Measurements from ENCODE around the gene SPSB3. TPM values are rescaled to one million over a fixed set of nuclear protein-coding genes. Genes with fewer than 3 reads are reported as not detected.

Gene SPSB3
- polyA plus RNA-seq, 12 donors, result 16.2 to 30.8 (median 22.0) TPM; not detected in 1

DNA sequence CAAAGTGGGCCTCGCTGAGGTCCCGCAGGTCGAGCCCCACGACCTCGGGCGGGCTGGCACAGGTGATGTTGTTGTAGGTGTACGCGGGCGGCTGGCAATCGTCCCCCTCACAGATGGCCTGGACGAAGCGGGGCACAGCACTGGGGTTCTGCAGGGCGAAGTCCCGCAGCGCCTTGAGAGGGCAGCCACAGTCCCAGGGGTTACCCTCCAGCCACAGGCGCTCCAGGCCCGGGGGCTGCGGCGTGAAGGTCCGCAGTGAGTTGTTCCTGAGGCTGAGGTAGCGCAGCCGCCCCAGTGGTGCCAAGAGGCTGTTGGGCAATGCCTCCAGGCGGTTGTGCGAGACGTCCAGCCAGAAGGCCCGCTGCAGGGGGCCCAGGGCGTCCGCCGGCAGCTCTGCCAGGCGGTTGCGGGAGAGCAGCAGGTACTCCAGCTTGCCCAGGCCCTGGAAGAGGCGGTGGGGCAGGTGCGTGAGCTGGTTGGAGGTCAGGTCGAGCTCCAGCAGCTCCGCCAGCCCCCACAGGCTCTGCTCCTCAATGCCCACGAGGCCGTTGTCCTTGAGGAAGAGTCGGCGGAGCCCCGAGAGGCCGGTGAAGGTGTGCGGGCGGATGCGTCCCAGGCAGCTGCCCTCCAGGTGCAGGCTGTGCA, 8.4 kb upstream of the SPSB3 start:
- DNase-seq, result no peak

- DNase-seq, result no peak
Observed at GRCh38 chr16:1790261-1790610, 7.9 kb upstream of the SPSB3 start.

DNA sequence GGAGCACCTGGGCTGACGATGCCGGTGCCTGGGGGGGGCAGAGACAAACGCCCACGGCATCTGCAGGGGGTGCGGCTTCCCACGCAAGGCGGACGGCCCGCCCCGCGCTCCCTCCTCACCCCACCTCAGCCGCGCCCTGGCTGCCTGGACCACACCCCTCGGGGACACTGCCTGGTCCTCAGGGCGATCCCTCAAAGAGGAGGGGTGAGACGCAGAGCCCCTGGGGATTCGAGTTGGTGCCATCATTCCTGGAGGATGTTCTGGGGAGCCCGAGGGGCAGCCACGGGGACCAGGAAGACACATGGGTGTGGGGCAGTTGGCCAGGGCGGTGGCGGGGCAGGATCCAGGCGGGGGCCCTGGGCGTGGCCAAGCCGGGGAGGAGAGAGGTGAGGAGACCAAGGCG, 7.3 kb upstream of the SPSB3 start:
- no peak for DNase-seq

- DNase-seq, result no peak
Observed at GRCh38 chr16:1788708-1789100, 6.3 kb upstream of the SPSB3 start.

DNA sequence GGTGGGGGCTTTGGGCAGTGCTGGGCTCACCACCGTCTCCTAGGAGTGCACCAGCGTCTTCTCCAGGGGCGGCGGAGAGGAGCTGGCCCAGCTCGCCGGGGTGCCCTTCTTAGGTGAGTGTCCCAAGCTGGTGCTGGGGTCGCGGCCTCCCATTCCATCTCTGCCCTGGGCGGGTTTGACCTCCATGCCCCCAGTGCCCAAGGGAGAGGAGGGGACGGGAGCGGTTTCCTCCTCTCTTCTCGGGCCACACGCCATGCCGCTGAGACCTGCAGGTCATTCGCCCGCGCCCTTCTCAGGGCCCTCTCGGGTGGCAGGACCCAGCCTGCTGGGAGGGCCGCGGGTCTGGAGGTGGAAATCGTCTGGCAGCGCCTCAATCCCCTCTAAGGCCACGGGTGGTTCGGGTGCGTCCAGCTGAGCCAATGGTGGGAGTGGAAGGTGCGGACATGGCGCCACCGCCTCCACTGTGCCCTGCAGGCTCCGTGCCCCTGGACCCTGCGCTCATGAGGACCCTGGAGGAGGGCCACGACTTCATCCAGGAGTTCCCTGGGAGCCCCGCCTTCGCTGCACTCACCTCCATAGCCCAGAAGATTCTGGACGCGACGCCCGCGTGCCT, 5.8 kb upstream of the SPSB3 start:
- no peak for DNase-seq

- no peak for DNase-seq
Observed at GRCh38 chr16:1787322-1788094, 5.1 kb upstream of the SPSB3 start.

DNA sequence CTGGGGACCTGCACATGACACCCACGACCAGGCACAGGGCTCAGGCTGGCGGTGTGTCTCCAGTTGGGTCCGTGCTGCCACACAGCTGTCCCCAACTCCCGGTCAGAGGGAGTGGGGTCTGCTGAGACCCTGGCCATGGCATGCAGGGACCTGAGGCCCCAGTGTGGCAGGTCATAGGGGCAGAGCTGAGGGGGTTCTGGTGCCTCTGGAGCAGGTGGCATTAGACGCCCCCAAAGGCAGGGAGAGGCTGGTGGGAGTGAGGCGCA, 4.6 kb upstream of the SPSB3 start:
- no peak for DNase-seq

GRCh38 chr16:1786242-1787055, 4.1 kb upstream of the SPSB3 start:
- DNase-seq, result no peak

DNA sequence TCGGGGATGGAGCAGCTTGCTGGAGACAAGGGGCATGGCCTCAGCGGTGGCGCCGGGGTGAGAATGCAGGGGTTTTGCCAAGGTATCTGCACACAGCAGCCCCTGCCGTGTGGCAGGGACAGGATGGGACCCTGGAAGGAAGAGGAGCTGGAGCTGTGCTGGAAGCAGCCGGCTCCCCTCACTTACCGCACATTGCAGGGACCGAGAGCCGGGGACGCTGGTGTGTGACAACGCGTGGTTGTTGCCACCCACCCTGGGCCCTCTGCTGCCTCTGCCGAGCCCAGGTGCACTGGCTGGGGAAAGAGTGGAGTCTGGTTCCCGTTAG, 3.4 kb upstream of the SPSB3 start:
- DNase-seq, result no peak

DNA sequence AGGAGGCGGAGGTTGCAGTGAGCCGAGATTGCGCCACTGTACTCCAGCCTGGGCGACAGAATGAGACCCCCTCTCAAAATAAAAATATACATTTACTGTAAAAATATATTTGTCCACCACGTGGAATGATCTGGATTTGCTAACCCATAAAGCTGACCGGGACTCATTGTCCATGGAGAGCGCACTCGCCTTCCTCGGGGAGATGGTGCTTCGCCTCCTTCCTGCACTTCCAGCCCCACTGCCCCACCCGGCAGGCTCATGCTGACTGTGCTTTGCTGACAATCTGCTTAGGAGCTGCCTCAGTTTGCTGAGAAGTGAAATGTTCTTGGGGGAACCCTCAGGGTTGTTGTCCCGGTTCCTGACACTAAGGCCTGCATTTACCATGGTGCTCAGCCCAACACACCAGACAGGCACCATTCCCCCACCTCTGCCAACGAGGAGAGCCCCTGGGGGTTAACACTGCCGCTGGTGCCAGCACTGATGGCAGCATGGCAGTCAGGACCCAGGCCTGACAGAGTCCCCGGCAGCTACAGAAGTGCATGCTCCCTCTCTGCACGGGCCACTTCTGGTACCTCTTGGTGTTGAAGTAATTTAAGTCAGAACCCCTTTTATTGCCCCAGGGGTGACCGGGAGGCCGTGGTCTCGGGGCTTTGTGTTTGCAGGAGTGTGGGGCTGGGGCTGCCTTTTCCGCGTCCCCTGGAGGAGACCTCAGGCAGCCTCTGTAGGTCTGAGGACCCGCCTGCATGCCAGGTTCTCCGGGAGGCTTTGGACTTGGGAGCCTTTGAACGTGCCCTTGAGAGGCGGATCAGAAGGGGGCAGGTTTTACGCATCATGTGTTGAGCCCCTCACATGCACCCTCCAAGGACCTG, 2.8 kb upstream of the SPSB3 start:
- DNase-seq, result no peak

GRCh38 chr16:1781758-1782407, 488 bp downstream of the SPSB3 start:
- no peak for DNase-seq

- no peak for DNase-seq
Observed at GRCh38 chr16:1781254-1781653, 1.1 kb downstream of the SPSB3 start.

DNA sequence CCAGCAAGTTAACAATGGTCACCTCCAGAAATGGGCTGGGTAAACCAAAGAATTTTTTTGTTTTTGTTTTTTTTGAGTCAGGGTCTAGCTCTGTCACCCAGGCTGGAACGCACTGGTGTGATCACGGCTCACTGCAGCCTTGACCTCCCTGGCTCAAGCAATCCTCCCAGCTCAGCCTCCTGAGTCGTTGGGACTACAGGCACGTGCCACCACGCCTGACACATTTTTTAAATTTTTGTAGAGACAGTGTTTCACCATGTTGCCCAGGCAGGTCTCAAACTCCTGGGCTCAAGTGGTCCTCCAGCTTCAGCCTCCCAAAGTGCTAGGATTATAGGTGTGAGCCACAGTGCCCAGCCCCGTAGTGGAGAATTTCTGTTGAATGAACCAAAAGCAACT, 1.7 kb downstream of the SPSB3 start:
- no peak for DNase-seq

GRCh38 chr16:1779741-1780676, 2.4 kb downstream of the SPSB3 start:
- no peak for DNase-seq

DNA sequence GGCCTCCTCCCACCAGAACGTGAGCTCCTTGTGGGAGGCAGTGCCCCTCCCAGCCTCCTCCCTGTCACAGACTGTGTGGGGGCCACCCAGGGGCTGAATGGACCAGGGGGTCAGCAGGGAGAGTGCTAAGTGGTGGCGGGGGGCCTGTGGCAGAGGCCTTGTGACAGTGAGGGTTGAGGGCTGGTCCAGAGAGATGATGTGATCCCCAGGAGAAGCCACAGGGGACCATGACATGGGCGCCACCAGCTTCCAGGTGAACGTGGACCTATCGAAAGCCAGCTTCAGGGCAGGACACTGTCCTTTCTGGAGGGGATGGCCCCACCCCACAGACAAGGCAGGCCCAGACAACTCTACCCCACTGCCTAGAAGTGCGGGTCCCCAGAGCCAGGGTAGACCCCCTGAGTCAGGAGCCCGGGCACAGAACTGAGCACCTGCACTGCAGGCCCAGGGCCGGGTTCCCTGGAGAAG, 3.1 kb downstream of the SPSB3 start:
- DNase-seq, result no peak

GRCh38 chr16:1778200-1779179, 3.9 kb downstream of the SPSB3 start:
- no peak for DNase-seq

DNA sequence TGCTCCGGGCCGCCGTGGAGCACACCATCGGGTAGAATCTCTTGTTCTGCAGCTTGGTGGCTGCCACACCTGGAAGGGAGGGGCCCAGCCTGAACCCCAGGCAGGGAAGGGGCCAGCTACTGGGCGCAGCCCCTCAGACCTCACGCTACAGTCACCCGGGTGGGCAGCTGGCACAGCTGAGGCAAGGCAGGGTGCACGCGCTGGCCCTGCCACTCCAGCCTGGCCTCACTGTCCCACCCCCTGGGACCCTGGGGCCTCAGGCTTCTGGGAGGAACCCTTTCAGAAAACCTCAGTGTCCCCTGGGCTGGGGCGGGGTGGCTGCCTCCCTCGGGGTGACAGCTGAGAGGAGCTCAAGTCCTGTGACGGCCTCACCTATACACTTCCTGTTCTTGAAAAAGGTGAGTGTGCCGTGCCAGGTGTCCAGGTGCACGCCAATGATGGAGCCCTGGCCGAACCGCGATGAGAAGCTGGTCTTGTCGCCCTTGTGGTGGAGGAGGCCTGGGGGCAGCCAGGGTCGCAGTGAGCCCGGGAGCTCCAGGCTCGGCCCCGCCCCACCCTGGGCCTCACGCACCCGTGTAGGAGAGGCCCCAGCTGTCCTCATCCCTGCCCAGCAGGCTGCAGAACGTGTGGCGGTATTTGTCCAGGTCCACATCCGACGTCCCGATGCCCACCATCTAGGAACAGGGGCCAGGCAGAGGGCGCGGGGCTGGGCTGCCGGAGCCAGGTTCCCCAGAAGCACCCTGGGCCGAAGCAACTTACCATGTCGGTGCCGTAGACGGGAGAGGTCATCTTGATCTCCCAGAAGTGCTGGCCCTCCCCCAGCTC, 4.8 kb downstream of the SPSB3 start:
- no peak for DNase-seq

DNA sequence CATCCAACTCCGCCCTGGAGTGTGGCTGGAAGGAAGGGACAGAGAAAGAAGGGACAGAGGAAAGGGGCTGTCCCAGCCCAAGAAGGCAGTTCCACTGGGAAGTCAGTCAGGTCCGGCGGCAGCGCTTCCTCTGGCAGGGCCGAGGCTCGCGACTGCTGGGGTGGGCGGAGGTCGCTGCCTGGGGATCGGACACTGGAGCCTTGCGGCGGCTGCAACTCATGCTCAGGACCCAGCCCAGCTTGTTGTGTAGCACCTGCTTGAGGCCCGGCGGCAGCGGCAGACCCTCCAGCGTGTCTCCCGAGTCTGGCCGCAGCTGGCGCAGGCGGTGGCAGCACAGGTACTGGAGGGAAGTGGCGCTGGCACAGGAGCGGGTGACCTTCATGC, 5.4 kb downstream of the SPSB3 start:
- DNase-seq, result no peak
